Nephron progenitor cell (in vitro differentiated cells): ENCODE results near the gene DGUOK.

ENCODE experiments used
- DNase-seq: peaks from one replicate; pipeline ENCODE4 v3.0.0; 2021
- H3K27ac Mint-ChIP-seq: 2 replicates; pipeline ENCODE4 v1.8.0; 2021; ENCODE audit warnings: mild to moderate bottlenecking, moderate library complexity, mixed read lengths
- H3K27me3 Mint-ChIP-seq: 2 replicates; pipeline ENCODE4 v1.8.0; 2021; ENCODE audit warnings: mild to moderate bottlenecking, low read depth, mixed read lengths; ENCODE audit not compliant: poor library complexity
- H3K36me3 Mint-ChIP-seq: 2 replicates; pipeline ENCODE4 v1.8.0; 2021; ENCODE audit warnings: low read depth, mixed read lengths
- H3K4me1 Mint-ChIP-seq: 2 replicates; pipeline ENCODE4 v1.8.0; 2021; ENCODE audit warnings: mixed read lengths
- H3K4me3 Mint-ChIP-seq: 2 replicates; pipeline ENCODE4 v1.8.0; 2021; ENCODE audit warnings: mild to moderate bottlenecking, moderate library complexity, mixed read lengths
- H3K9me3 Mint-ChIP-seq: 2 replicates; pipeline ENCODE4 v1.8.0; 2021; ENCODE audit warnings: mild to moderate bottlenecking, moderate library complexity, mixed read lengths
- CTCF ChIP-seq: fragments of 200-600 bp; sonication (generic); IDR thresholded peaks from 2 replicates; pipeline ENCODE4 v1.5.0; 2021; ENCODE audit warnings: antibody characterized with exemption

Gene DGUOK

GRCh38 chr2:73994178-73994831 is 67.6 kb downstream of the DGUOK start:
- H3K36me3 Mint-ChIP-seq, result peaks cover 33% of the 10 kb centered on the region
- no peak overlapping the region for H3K4me3 Mint-ChIP-seq
- no peak for TF ChIP-seq CTCF
- no peak overlapping the region for H3K27ac Mint-ChIP-seq
- peaks cover 10% of the 10 kb centered on the region for H3K27me3 Mint-ChIP-seq
- H3K4me1 Mint-ChIP-seq, result peaks cover 61% of the 10 kb centered on the region
- H3K9me3 Mint-ChIP-seq, result no peaks in the 10 kb centered on the region
- DNase-seq, result no peak

GRCh38 chr2:73995810-73996209 is 69.1 kb downstream of the DGUOK start:
- Mint-ChIP-seq H3K4me1 (peaks cover 62% of the 10 kb centered on the region), H3K27ac (no peak overlapping the region), H3K4me3 (no peak overlapping the region), H3K9me3 (no peaks in the 10 kb centered on the region), H3K36me3 (peaks cover 18% of the 10 kb centered on the region), H3K27me3 (peaks cover 10% of the 10 kb centered on the region)
- no peak for TF ChIP-seq CTCF
- no peak for DNase-seq

GRCh38 chr2:73997813-73998212 is 71.1 kb downstream of the DGUOK start:
- Mint-ChIP-seq H3K27me3 (peaks cover 12% of the 10 kb centered on the region), H3K4me3 (no peak overlapping the region), H3K4me1 (peaks cover 68% of the 10 kb centered on the region), H3K27ac (no peak overlapping the region), H3K9me3 (no peaks in the 10 kb centered on the region), H3K36me3 (peaks cover 4% of the 10 kb centered on the region)
- no peak for TF ChIP-seq CTCF
- DNase-seq, result no peak

GRCh38 chr2:73998451-73998850 is 71.8 kb downstream of the DGUOK start:
- Mint-ChIP-seq H3K36me3 (peaks cover 4% of the 10 kb centered on the region), H3K27me3 (peaks cover 12% of the 10 kb centered on the region), H3K9me3 (no peaks in the 10 kb centered on the region), H3K27ac (no peak overlapping the region), H3K4me1 (peaks cover 70% of the 10 kb centered on the region), H3K4me3 (no peak overlapping the region)
- DNase-seq, result no peak
- TF ChIP-seq CTCF, result no peak

- Mint-ChIP-seq H3K27me3 (peaks cover 12% of the 10 kb centered on the region), H3K9me3 (no peaks in the 10 kb centered on the region), H3K4me3 (no peak overlapping the region), H3K36me3 (peaks cover 4% of the 10 kb centered on the region), H3K4me1 (peaks cover 70% of the 10 kb centered on the region), H3K27ac (no peak overlapping the region)
- no peak for TF ChIP-seq CTCF
- DNase-seq, result no peak
Observed at GRCh38 chr2:73998933-73999332, 72.3 kb downstream of the DGUOK start.
